PC-3 (cell line): Measurements from ENCODE around the gene HERC2.

Source experiments
- CTCF ChIP-seq: fragments of 300-600 bp; sonication (generic); conservative IDR thresholded peaks from 2 replicates; pipeline ENCODE4 v1.5.1; 2017; ENCODE audit warnings: antibody characterized with exemption, low read depth, mild to moderate bottlenecking, low read length
- EZH2 ChIP-seq: fragments of 300-600 bp; sonication (generic); IDR thresholded peaks from one replicate; pipeline ENCODE4 v1.6.1; 2017; ENCODE audit warnings: antibody characterized with exemption, mild to moderate bottlenecking, low read length; ENCODE audit not compliant: unreplicated experiment

GRCh38 chr15:28252831-28253230, 69.1 kb downstream of the HERC2 start:
- TF ChIP-seq CTCF (no peak), EZH2 (no peak)
